KG1 (cell line): Measurements from ENCODE around the gene POR.
"Not testable (repeated sequence)": the region's sequence is repeated elsewhere in the genome, so short reads cannot be mapped to it uniquely, and the experiment has no call there.

ENCODE experiments used
- DNase-seq: peaks from one replicate; lab custom pipeline; 2025; lab: John Stamatoyannopoulos, UW

Gene POR

GRCh38 chr7:76023002-76023401, 108.0 kb downstream of the POR start:
- DNase-seq = no peak

- not testable (repeated sequence) for DNase-seq
Measured at GRCh38 chr7:76029682-76030081, 114.7 kb downstream of the POR start.

GRCh38 chr7:76031964-76032363, 117.0 kb downstream of the POR start:
- no peak for DNase-seq
